Ramos (cell line): Measurements from ENCODE around the gene MYL5.
"Not testable (repeated sequence)": the region's sequence is repeated elsewhere in the genome, so short reads cannot be mapped to it uniquely, and the experiment has no call there.

Experiments
- in situ Hi-C: fragments of 300-500 bp; cut with MboI; formaldehyde crosslinking; loops from one replicate; pipeline ENCODE4 v1.14.3; 2022; ENCODE audit warnings: low sequenced_read_pairs; ENCODE audit not compliant: unreplicated experiment

MYL5 gene

GRCh38 chr4:656436-657337, 17.7 kb upstream of the MYL5 start:
- in situ Hi-C loops = no loop called here

DNA sequence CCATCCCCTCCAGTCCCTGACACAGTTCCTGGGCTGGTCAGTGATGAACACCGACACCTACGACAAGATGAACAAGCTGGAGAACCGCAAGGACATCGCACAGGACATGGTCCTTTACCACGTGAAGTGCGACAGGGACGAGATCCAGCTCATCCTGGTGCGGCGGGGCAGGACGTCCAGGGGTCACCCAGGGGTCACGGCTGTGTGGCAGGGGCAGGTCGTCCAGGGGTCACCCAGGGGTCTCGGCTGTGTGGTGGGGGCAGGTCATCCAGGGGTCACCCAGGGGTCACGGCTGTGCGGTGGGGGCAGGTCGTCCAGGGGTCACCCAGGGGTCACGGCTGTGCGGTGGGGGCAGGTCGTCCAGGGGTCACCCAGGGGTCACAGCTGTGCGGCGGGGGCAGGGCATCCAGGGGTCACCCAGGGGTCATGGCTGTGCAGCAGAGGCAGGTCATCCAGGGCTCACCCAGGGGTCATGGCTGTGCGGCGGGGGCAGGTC, 17.0 kb upstream of the MYL5 start:
- in situ Hi-C loops = no loop called here

DNA sequence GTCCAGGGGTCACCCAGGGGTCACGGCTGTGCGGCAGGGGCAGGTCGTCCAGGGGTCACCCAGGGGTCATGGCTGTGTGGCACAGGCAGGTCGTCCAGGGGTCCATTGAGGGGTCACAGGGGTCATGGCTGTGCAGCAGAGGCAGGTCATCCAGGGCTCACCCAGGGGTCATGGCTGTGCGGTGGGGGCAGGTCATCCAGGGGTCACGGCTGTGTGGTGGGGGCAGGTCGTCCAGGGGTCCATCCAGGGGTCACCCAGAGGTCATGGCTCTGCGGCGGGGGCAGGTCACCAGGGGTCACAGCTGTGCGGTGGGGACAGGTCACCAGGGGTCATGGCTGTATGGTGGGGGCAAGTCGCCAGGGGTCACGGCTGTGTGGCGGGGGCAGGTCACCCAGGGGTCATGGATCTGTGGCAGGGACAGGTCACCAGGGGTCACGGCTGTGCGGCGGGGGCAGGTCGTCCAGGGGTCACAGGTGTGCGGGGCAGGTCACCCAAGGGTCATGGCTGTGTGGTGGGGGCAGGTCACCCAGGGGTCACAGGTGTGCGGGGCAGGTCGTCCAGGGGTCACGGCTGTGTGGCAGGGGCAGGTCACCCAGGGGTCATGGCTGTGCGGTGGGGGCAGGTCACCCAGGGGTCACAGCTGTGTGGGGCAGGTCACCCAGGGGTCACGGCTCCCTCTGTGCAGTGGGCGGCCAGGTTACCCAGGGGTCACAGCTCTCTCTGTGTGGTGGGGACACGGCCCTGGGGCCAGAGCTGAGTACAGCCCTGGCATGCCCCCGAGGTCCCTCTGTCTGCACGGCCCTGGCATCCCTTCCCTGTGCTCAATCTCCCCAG, 16.3 kb upstream of the MYL5 start:
- in situ Hi-C loops = no loop called here

GRCh38 chr4:658681-659667, 15.4 kb upstream of the MYL5 start:
- in situ Hi-C loops = no loop called here

DNA sequence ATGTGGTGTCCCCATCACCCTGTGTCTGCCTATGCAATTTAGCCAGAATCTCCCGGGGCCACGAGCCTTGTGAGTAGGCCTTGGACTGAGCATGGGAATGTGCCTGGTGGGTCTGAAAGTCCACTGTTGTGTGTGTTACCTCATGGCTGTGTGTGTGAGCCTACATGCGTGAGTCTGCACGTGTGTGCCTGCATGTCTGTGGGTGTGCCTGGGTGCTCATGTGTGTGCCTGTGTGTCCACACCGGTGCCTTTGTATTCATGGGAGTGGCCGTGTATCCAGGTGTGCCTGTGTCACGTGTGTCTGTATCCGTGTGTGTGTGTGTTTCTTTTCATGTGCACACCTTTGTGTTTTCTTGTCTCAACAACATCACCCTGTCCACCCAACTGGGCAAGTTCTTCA, 14.5 kb upstream of the MYL5 start:
- in situ Hi-C loops = no loop called here

DNA sequence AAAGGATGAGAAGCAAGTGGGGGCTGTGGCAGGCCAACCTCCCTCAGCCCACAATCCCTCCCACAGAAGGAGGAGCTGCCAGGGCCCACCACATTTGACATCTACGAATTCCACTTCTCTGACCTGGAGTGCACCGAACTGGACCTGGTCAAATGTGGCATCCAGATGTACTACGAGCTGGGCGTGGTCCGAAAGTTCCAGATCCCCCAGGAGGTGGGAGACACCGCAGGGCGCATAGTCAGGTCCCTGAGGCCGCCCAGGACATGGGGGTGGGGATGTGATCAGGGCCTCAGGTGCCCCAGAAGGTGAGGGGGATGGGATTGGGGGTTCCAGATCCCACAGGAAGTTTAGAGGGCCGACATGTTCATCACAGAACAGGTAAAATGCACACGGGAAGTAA, 13.9 kb upstream of the MYL5 start:
- in situ Hi-C loops = no loop called here

DNA sequence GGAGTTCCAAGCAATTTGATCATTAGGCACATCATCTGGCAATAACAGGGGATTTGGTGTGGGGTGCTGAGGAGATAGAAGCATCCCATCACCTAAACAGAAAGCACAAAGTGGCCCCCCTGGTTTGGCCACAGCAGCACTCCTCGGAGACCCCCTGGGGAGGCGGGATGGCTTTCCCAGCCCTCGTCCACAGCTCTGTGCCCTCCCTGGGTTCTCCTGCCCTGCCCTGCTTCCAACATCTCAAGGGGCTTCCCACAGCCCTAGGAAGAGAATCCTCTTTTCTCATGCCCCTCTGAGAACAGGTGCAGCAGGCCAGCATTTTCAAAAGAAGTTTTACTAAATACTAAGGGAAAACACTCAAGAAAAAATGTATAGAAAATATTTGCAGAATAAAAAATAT, 13.1 kb upstream of the MYL5 start:
- in situ Hi-C loops = no loop called here

DNA sequence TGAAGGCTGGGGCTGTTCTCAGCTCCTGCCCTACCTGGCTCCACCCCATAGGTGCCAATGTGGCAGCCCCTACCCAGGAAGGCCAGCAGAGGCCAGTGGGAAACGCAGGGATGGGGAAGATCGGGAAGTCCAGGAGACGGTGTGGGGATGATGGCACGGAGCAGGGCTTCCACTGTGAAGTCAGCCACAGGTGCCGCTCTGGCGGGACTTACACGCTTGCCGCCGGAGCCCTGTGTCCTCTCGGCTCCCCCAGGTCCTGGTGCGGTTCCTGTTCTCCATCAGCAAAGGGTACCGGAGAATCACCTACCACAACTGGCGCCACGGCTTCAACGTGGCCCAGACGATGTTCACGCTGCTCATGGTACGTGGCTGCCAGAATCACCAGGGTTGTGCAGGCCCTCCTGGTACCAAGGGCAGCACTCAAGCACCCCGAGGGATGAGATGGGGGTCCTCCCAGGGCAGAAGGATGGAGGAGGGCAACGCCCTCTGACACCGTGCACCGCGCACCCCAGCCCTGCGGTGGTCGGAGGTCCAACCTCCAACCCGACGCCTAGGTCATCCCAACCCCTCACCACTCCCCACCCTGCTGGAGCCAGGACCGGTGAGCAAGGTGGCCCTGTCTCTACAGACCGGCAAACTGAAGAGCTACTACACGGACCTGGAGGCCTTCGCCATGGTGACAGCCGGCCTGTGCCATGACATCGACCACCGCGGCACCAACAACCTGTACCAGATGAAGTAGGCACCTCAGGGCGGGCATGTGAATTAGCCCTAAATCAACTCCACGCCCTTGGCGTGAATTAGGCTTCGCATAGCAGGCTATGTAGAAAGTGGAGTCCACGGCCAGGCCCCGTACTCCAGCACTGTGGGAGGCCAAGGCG, 12.2 kb upstream of the MYL5 start:
- in situ Hi-C loops = no loop called here

DNA sequence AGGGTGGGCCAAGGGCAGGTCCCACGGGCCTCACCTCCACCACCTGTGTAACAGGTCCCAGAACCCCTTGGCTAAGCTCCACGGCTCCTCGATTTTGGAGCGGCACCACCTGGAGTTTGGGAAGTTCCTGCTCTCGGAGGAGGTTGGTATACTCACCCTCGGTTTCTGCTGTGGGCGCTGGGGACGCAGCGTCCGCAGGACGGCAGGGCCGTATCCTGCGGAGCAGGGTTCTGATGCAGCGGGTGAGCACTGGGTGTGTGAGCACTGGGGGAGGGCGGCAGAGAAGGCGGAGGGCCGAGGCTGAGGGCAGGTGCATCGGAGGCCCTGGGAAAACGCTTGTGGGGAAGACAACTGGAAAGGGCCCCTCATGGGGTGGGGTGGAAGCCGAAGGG, 11.3 kb upstream of the MYL5 start:
- in situ Hi-C loops = no loop called here

GRCh38 chr4:663438-664428, 10.6 kb upstream of the MYL5 start:
- in situ Hi-C loops = no loop called here

GRCh38 chr4:664713-665231, 9.6 kb upstream of the MYL5 start:
- in situ Hi-C loops = no loop called here

GRCh38 chr4:665381-665750, 9.0 kb upstream of the MYL5 start:
- in situ Hi-C loops = no loop called here

- in situ Hi-C loops = no loop called here
These were observed 8.4 kb upstream of the MYL5 start for GRCh38 chr4:665751-666435.

DNA sequence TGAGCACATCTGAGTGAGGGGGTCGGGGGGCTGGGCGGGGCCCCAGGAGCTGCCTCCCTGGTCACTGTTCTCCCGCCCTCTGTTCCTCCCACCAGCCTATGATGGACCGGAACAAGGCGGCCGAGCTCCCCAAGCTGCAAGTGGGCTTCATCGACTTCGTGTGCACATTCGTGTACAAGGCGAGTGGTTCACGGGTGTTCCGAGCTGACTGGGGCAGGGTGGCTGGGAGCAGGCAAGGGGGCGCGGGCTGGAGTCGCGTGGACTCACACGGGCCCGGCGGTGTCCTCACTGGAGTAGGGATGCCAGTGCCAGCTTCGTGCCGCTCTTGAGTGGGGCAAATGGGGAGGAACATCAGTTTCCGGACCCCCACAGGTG, 7.9 kb upstream of the MYL5 start:
- in situ Hi-C loops = no loop called here

- in situ Hi-C loops = no loop called here
These were observed 7.4 kb upstream of the MYL5 start for GRCh38 chr4:666822-667544.

DNA sequence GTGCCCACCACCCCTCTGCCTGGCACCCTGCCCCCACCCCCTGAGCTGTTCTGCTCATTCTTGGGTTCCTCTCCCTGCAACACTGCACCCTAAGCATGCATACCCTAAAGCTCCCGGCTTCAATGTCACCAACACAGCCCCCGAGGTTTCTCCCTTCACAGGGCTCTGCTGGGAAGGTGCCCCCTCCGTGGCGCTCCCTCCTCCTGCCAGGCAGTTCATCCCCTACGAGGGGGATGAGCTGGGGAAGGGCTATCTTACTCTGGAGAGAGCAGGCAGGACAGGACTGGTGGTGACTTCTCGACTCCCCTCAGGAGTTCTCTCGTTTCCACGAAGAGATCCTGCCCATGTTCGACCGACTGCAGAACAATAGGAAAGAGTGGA, 6.8 kb upstream of the MYL5 start:
- in situ Hi-C loops = no loop called here

GRCh38 chr4:668219-668618, 6.1 kb upstream of the MYL5 start:
- in situ Hi-C loops = not testable (repeated sequence)
